Measurements from ENCODE around the gene SULT4A1.

- TF ChIP-seq CTCF (IDR thresholded peaks at IDR 0.05), result no peak
- TF ChIP-seq ERG (CRISPR knock-in tag; IDR thresholded peaks at IDR 0.05), result no peak
- no peak; the same call in 1 of the 2 replicates for TF ChIP-seq E2F4 (CRISPR knock-in tag; IDR thresholded peaks at IDR 0.05; ENCODE audit: borderline replicate concordance, low read depth)
- TF ChIP-seq CBFB (CRISPR knock-in tag; IDR thresholded peaks at IDR 0.05; ENCODE audit: low read depth), result no peak
- no peak for TF ChIP-seq ZNF281 (CRISPR knock-in tag; IDR thresholded peaks at IDR 0.05)
- TF ChIP-seq CREM (CRISPR knock-in tag; IDR thresholded peaks at IDR 0.05), result no peak
These were observed 50.0 kb downstream of the SULT4A1 start, which contains the start of gene EFCAB6 for GRCh38 chr22:43812149-43812842.

Data from WTC11 (cell line).